ENCODE data around the gene RAB27B.

GRCh38 chr18:54879691-54880090, 51.4 kb downstream of the RAB27B start:
- TF ChIP-seq POLR2AphosphoS5 (IDR thresholded peaks at IDR 0.05; ENCODE audit: borderline replicate concordance, low read depth, low read length) (no peak), EZH2 (IDR thresholded peaks at IDR 0.05) (no peak), FOXP2 (optimal IDR thresholded peaks at IDR 0.05; ENCODE audit: control extremely low read depth, extremely low read length, insufficient read depth) (no peak)
